ENCODE data around the gene IREB2. TPM values are rescaled to one million over a fixed set of nuclear protein-coding genes. Genes with fewer than 3 reads are reported as not detected.

Gene IREB2
- polyA plus RNA-seq, 3 donors = 7.5 to 16.9 (median 15.4) TPM

- H3K27ac ChIP-seq (ENCODE audit: low read depth, low read length) = no peak overlapping the region
- 96 to 100% (median 99%) methylated on average over 3 of the region's 3 CpGs for WGBS, 3 donors
Observed at GRCh38 chr15:78452485-78452884, 14.5 kb downstream of the IREB2 start.

DNA sequence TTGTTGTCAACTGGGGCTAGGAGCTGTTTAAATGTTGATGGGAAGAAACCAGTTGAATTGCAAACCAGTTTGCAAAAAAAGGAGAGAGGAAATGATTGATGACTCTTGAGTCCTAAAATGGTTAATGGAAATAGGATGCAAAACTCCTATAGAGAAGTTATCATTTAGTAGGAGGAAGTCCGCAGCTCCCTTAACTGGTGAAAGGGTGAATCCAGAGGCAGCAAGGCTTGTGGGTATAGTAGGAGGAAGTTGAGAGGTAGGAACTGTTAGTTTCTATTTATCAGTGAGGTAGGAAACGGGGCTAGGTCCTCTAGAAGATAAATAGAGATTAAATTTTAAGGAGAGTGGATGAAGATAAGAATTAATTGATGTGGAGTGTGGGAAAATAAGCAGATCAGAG, 15.4 kb downstream of the IREB2 start:
- no peak overlapping the region for H3K27ac ChIP-seq (ENCODE audit: low read depth, low read length)
- 36 to 53% (median 38%) methylated on average over 2 of the region's 2 CpGs for WGBS, 3 donors

DNA sequence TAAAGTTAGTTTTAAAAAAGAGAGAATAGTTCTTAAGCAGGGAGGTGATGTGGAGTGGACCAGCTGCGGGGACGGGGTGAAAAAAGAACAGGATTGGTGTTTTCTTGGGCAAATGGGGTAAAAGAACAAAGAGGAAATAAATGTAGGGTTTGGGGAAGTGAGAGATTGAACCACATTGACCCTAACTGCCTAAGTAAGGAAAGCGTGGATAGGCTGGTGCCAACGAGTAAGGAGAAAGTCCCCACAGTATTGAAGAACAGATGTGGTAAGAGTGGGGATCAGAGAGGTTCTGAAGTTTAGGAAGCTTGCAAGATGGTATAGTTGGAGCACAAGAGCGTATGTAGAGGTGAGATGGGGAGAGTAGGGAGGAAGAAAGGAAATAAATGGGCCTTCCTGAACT, 17.0 kb downstream of the IREB2 start:
- no peak overlapping the region for H3K27ac ChIP-seq (ENCODE audit: low read depth, low read length)
- WGBS, 3 donors = 53 to 94% (median 54%) methylated on average over 5 of the region's 5 CpGs

GRCh38 chr15:78455749-78456148, 17.7 kb downstream of the IREB2 start:
- H3K27ac ChIP-seq (ENCODE audit: low read depth, low read length) = no peak overlapping the region
- 41 to 56% (median 47%) methylated on average over 3 of the region's 3 CpGs for WGBS, 3 donors

DNA sequence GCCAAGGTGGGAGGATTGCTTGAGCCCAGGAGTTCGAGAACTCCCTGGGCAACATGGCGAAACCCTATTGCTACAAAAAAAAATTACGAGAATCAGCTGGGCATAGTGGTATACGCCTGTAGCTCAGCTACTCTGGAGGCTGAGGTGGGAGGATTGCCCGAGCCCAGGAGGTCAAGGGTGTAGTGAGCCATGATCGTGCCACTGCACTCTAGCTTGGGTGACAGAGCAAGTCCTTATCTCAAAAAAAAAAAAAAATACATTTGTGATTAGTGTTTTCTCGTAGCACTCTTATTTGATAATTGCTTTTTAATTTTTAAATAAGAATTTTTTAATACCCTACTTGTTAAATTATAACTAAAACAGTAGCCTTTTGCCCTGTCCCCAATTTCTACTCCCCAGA, 18.4 kb downstream of the IREB2 start:
- H3K27ac ChIP-seq (ENCODE audit: low read depth, low read length) = no peak overlapping the region
- WGBS, 3 donors = 72 to 87% (median 86%) methylated on average over 7 of the region's 7 CpGs

DNA sequence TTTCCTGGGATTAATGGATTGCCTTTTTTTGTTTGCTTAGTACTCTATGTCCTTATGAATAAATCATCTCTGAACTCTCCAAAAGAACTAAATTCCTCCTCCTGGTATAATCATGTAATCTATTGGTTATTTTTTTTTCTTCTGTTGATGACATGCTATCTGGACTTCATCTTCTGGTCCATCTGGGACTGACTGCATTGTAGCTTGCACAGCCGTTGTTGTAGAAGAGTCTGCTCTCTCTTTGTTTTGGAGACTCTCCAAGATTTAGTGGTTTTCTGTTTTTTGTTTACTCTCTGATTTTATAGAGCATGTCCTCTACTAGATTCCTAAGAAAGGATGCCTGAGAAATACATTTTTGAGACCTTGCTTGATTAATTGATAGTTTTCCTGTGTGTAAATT, 19.1 kb downstream of the IREB2 start:
- H3K27ac ChIP-seq (ENCODE audit: low read depth, low read length) = no peak overlapping the region
- WGBS, 3 donors = 4 to 12% (median 8%) methylated on average over 1 of the region's 1 CpG

DNA sequence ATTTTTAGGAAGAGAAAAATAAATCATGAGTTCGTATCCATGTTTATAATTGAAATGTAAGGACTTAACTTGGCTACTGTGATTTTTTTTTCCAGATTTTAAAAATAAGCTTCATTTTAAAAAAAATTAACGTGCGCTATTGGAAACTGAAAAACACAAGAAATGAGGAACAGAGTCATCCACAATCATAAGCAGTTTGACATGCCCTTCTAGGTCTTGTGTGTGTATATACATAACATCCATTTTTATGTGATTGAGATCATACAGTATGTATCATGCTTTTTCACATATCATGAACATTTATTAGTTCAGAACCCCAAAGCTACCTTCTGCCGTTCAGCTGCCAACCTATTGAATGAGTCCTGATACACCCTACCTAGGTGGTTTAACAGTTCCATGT, 22.7 kb downstream of the IREB2 start:
- WGBS, 3 donors = 82 to 88% (median 87%) methylated on average over 4 of the region's 4 CpGs
- no peak overlapping the region for H3K27ac ChIP-seq (ENCODE audit: low read depth, low read length)

DNA sequence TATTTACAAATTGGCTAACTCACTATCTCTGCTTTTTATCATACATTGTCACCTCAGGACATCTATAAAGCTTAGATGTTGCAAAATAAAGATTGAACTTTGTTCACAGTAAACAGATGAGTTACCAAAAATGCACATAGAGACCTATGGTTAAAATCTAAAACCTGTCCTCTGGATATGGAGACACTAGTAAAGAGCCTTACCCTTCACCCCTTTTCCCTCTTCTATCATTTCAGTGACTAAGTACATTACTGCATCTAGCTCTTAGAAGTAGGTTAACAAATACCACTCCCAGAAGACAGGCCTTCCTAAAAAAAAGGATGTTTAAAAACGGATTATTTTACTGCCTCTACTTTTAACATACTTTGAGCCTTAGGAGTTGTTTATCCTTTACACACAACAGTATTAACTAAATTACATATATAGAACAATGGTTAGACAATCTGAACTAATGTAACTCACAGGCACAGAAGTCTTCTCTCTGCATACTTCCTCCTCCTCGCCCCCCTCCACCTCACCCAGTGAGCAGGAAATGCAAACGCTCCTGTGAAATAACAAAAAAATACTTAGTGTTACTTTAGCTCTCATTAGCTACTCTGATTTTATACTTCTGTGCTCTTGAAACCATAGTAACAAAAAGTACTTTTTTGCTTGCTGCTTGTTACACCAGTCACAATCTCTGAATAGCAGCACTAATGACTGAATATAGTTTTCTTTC, 23.3 kb downstream of the IREB2 start:
- WGBS, 3 donors = 19 to 44% (median 21%) methylated on average over 3 of the region's 3 CpGs
- no peak overlapping the region for H3K27ac ChIP-seq (ENCODE audit: low read depth, low read length)

DNA sequence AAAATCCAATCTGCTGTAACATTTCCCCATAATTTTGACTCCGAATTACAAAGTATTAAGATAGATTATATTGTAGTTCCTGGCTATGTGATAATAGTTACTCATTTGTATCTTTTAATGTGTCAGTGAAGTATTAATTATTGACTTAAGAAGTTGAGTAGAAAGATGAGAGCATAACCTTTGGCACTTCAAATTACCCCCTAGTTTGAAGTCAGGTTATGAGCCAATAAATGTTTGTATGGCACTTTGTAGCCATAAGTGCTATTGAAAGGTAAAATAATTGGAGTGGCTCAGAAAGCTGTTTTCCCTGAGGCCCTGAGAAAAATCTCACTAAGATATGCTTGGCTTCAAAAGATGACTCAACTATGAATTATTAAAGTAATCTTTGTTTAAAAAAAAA, 31.0 kb downstream of the IREB2 start:
- no peak overlapping the region for H3K27ac ChIP-seq (ENCODE audit: low read depth, low read length)
- 95 to 100% (median 99%) methylated on average over 1 of the region's 1 CpG for WGBS, 3 donors

DNA sequence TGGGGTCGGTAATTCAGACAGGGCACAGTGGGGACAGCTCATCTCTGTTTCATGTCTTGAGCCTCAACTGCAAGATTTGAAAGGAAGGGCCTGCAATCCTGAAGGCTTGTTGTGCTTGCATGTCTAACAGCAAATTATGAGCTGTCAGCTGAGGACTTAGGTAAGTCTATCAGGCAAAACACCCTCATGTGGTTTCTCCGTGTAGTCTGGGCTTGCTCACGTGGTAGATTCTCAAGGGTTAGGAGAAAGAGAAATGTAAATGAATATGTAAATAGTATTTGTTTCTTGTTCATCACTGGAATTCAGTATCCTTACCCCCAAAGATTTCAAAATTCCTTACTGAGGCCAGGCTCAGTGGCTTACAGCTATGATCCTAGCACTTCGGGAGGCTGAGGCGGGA, 39.3 kb downstream of the IREB2 start:
- 77 to 79% (median 78%) methylated on average over 5 of the region's 5 CpGs for WGBS, 3 donors
- H3K27ac ChIP-seq (ENCODE audit: low read depth, low read length) = no peak overlapping the region

- no peak overlapping the region for H3K27ac ChIP-seq (ENCODE audit: low read depth, low read length)
- 90 to 94% (median 93%) methylated on average over 3 of the region's 3 CpGs for WGBS, 3 donors
Observed at GRCh38 chr15:78479650-78480049, 41.6 kb downstream of the IREB2 start.

DNA sequence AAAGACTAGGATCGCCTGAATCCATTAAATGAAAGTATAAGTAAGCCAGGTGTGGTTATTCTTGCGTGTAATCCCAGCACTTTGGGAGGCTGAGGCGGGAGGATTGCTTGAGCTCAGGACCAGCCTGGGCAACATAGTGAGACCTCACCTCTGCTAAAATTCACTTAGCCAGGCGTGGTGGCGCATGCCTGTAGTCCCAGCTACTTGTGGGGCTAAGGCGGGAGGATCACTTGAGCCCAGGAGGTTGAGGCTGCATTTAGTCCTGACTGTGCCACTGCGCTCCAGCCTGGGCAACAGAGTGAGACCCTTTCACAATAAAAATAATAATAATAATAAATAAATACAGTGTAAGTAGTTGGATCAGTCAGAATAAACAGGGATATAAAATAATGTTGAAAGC, 43.9 kb downstream of the IREB2 start:
- 89 to 98% (median 89%) methylated on average over 7 of the region's 7 CpGs for WGBS, 3 donors
- no peak overlapping the region for H3K27ac ChIP-seq (ENCODE audit: low read depth, low read length)

GRCh38 chr15:78492872-78493271, 54.9 kb downstream of the IREB2 start:
- 70 to 89% (median 80%) methylated on average over 1 of the region's 1 CpG for WGBS, 3 donors
- no peak overlapping the region for H3K27ac ChIP-seq (ENCODE audit: low read depth, low read length)

DNA sequence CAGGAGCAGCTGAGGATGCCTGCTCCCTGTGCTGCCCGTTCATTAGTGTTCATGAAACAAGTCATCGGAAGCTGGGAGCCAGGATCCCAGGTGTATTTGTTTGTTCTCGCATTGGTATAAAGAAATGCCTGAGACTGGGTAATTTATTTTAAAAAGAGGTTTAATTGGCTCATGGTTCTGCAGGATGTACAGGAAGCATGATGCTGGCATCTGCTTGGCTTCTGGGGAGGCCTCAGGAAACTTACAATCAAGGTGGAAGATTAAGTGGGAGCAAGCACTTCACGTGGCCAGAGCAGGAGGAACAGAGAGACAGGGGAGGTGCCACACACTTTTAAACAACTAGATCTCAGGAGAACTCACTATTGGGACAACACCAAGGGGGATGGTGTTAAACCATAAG, 63.8 kb downstream of the IREB2 start:
- 85 to 99% (median 95%) methylated on average over 4 of the region's 4 CpGs for WGBS, 3 donors
- no peak overlapping the region for H3K27ac ChIP-seq (ENCODE audit: low read depth, low read length)

DNA sequence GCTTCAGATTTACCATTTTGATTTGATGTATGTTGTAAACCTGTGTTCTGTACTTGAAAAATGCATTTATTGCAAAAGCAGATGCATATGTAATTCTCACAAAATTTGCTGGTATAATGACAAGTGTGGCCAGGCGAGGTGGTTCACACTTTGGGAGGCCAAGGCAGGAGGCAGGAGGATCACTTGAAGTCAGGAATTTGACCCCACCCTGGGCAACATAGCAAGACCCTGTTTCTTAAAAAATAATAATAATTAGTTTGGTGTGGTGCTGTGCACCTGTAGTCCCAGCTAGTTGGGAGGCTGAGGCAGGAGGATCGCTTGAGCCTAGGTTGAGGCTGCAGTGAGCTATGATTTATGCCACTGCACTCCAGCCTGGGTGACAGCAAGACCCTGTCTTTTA, 64.6 kb downstream of the IREB2 start:
- no peak overlapping the region for H3K27ac ChIP-seq (ENCODE audit: low read depth, low read length)
- WGBS, 3 donors = 90 to 97% (median 97%) methylated on average over 2 of the region's 2 CpGs

DNA sequence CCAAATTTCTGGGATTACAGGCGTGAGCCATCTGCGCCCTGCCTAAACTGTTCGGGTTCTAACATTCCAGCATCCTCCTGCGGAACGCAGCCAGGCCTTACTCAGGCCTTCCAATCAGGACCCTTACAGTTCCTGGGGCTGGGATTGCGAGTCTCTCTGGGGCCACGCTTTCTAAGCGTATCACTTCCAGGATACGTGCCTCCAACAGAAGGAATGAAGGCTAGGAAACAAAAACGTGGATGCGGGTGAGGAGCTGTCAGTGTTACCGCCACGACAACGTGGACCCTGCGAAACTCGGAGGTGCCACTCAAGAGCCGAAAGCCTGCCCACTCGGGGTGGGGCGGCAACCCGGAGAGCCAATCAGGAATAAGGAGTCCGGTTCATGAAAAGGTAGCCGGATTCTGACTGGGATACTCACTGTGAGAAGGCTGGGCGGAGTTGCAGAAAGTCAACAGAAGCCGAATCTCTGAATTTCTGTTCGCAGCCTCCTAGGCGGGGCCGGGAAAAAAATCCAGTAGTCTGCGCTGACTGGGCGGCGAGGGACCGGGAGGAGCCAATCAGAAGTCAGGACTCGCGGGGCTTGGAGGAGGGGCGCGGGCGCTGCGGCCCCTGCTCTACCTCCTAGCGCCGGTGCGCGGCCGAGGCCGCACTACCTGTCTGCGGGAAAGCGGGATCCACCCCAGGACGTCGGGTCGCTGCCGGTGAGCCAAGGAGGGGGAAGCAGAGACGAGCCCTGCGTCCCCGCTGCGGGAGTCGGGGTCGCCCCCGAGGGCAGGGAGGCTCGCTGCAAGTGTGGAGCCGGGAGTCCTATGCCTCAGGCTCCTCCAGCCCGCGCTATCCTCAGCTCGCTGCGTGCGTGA, 69.2 kb downstream of the IREB2 start, which contains the start of gene HYKK:
TSS of gene HYKK (plus strand) at position 607 of the 860 bp plus-strand sequence. CDS start 5,512 bp downstream, outside the sequence.
- WGBS, 3 donors = 1% methylated on average over 57 to 63 of the region's 63 CpGs
- no peak within 1 kb of the TSS for H3K27ac ChIP-seq (ENCODE audit: low read depth, low read length)

DNA sequence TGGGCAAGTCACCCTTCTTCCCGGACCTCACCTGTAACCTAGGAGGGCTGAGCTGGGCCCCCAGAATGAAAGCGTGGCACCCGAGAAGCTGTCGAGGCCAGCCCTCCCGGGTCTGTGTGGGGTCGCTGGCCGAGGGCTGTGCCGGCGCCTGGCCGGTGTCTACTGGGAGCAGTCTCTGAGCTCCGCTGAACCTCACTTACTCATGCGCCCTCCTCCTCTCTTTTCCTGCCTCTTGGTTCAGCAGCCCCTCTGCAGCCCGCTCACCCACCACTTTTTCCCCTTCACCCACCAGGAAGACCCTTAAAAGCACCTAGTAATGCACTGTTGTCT, 69.8 kb downstream of the IREB2 start:
- WGBS, 3 donors = 2% methylated on average over 13 of the region's 13 CpGs
- no peak overlapping the region for H3K27ac ChIP-seq (ENCODE audit: low read depth, low read length)

GRCh38 chr15:78508272-78508671, 70.3 kb downstream of the IREB2 start:
- 28 to 49% (median 47%) methylated on average over 6 of the region's 6 CpGs for WGBS, 3 donors
- no peak overlapping the region for H3K27ac ChIP-seq (ENCODE audit: low read depth, low read length)

- no peak overlapping the region for H3K27ac ChIP-seq (ENCODE audit: low read depth, low read length)
- 59 to 83% (median 75%) methylated on average over 6 of the region's 6 CpGs for WGBS, 3 donors
Observed at GRCh38 chr15:78509726-78510312, 71.8 kb downstream of the IREB2 start.

All from adipose tissue (tissue), 3 donors.